ENCODE results near the gene ANKRD23.
A peak's percentile ranks its signal among the peaks of the same experiment; 100 is the strongest.

The ANKRD23 gene

GRCh38 chr2:96876269-96877041, 32.6 kb upstream of the ANKRD23 start:
- Histone ChIP-seq H3K4me1 (ENCODE audit: control insufficient read depth in 2 of 2, insufficient read depth in 1 of 2, low read depth in 1 of 2, low read length in 2 of 2) (peaks cover 39 to 43% of the 10 kb centered on the region in 2 donors), H2BK120ac (ENCODE audit: low read depth, low read length) (peak overlapping the region; percentile 49), H3K9ac (ENCODE audit: low read depth, low read length, poor library complexity) (peak overlapping the region; percentile 16), H2BK12ac (ENCODE audit: low read length) (no peak overlapping the region), H3K27ac (replicated peaks; ENCODE audit: low read length) (peak overlapping the region; percentile 79), H3K14ac (ENCODE audit: low read length) (peak overlapping the region; percentile 65), H3K27me3 (ENCODE audit: control insufficient read depth in 3 of 3, insufficient read depth in 3 of 3, low read depth in 1 of 3, low read length in 3 of 3) (no peaks in the 10 kb centered on the region), H3K18ac (ENCODE audit: low read length) (peak overlapping the region; percentile 88), H2BK15ac (ENCODE audit: low read length) (peak overlapping the region; percentile 47), H2BK5ac (ENCODE audit: low read length) (peak overlapping the region; percentile 67), H4K91ac (ENCODE audit: low read depth, low read length, poor library complexity) (peak overlapping the region; percentile 50), H3K4me3 (ENCODE audit: low read length in 2 of 2) (no peak overlapping the region), H3K9me3 (replicated peaks in 1 of 2; ENCODE audit: control insufficient read depth in 2 of 2, insufficient read depth in 1 of 2, low read depth in 1 of 2, low read length in 2 of 2) (no peaks in the 10 kb centered on the region), H3K36me3 (replicated peaks in 1 of 2; ENCODE audit: control insufficient read depth in 2 of 2, insufficient read depth in 2 of 2, low read length in 2 of 2) (no peaks in the 10 kb centered on the region), H3K23ac (ENCODE audit: low read depth, low read length, poor library complexity) (no peak overlapping the region), H4K8ac (ENCODE audit: low read depth, low read length) (no peak overlapping the region), H3K79me1 (ENCODE audit: low read depth, low read length) (no peaks in the 10 kb centered on the region), H2AK5ac (ENCODE audit: low read depth, low read length) (peak overlapping the region; percentile 36), H2AFZ (ENCODE audit: low read length) (peak overlapping the region; percentile 79), H3K4me2 (ENCODE audit: insufficient read depth, low read length, poor library complexity, severe bottlenecking) (no peak overlapping the region), H3K4ac (ENCODE audit: low read length) (peak overlapping the region; percentile 4)
- DNase-seq (ENCODE audit: low spot score), result no peak
- WGBS, 2 donors (ENCODE audit: extremely low coverage in 2 of 2, insufficient read length in 2 of 2, insufficient replicate concordance in 1 of 2), result no CpG with 5 or more reads among the region's 16 CpGs

GRCh38 chr2:96875498-96876268, 31.9 kb upstream of the ANKRD23 start:
- H2AFZ ChIP-seq (ENCODE audit: low read length), result peak overlapping the region; percentile 79

GRCh38 chr2:96874198-96874831, 30.5 kb upstream of the ANKRD23 start:
- H2AFZ ChIP-seq (ENCODE audit: low read length), result no peak overlapping the region
- WGBS, 2 donors (ENCODE audit: extremely low coverage in 2 of 2, insufficient read length in 2 of 2, insufficient replicate concordance in 1 of 2), result no CpG with 5 or more reads among the region's 18 CpGs
- H3K27ac ChIP-seq (replicated peaks; ENCODE audit: low read length), result no peak overlapping the region
- no peak overlapping the region for H2BK120ac ChIP-seq (ENCODE audit: low read depth, low read length)
- H4K91ac ChIP-seq (ENCODE audit: low read depth, low read length, poor library complexity), result no peak overlapping the region
- H2BK15ac ChIP-seq (ENCODE audit: low read length), result no peak overlapping the region
- H3K9ac ChIP-seq (ENCODE audit: low read depth, low read length, poor library complexity), result no peak overlapping the region
- H2AK5ac ChIP-seq (ENCODE audit: low read depth, low read length), result peak overlapping the region; percentile 2
- no peaks in the 10 kb centered on the region for H3K36me3 ChIP-seq (replicated peaks in 1 of 2; ENCODE audit: control insufficient read depth in 2 of 2, insufficient read depth in 2 of 2, low read length in 2 of 2)
- H3K27me3 ChIP-seq (ENCODE audit: control insufficient read depth in 3 of 3, insufficient read depth in 3 of 3, low read depth in 1 of 3, low read length in 3 of 3), result no peaks in the 10 kb centered on the region
- no peak overlapping the region for H3K14ac ChIP-seq (ENCODE audit: low read length)
- no peak overlapping the region for H3K4ac ChIP-seq (ENCODE audit: low read length)
- peaks cover 4% of the 10 kb centered on the region for H3K79me1 ChIP-seq (ENCODE audit: low read depth, low read length)
- H3K23ac ChIP-seq (ENCODE audit: low read depth, low read length, poor library complexity), result no peak overlapping the region
- DNase-seq (ENCODE audit: low spot score), result no peak
- no peak overlapping the region for H2BK5ac ChIP-seq (ENCODE audit: low read length)
- no peak overlapping the region for H4K8ac ChIP-seq (ENCODE audit: low read depth, low read length)
- H3K9me3 ChIP-seq (replicated peaks in 1 of 2; ENCODE audit: control insufficient read depth in 2 of 2, insufficient read depth in 1 of 2, low read depth in 1 of 2, low read length in 2 of 2), result no peaks in the 10 kb centered on the region
- H2BK12ac ChIP-seq (ENCODE audit: low read length), result no peak overlapping the region
- H3K4me1 ChIP-seq (ENCODE audit: control insufficient read depth in 2 of 2, insufficient read depth in 1 of 2, low read depth in 1 of 2, low read length in 2 of 2), result peaks cover 37 to 43% of the 10 kb centered on the region in 2 donors
- H3K18ac ChIP-seq (ENCODE audit: low read length), result peak overlapping the region; percentile 4
- H3K4me3 ChIP-seq (ENCODE audit: low read length in 2 of 2), result no peak overlapping the region
- no peak overlapping the region for H3K4me2 ChIP-seq (ENCODE audit: insufficient read depth, low read length, poor library complexity, severe bottlenecking)

More at GRCh38 chr2:96875498-96876268, 31.9 kb upstream of the ANKRD23 start:
- H3K27ac ChIP-seq (replicated peaks; ENCODE audit: low read length), result peak overlapping the region; percentile 79
- peak overlapping the region in 1 of 2 donors; percentile 16 for H3K4me3 ChIP-seq (ENCODE audit: low read length in 2 of 2)
- H3K4me1 ChIP-seq (ENCODE audit: control insufficient read depth in 2 of 2, insufficient read depth in 1 of 2, low read depth in 1 of 2, low read length in 2 of 2), result peaks cover 37 to 42% of the 10 kb centered on the region in 2 donors
- H2BK15ac ChIP-seq (ENCODE audit: low read length), result peak overlapping the region; percentile 47
- peak overlapping the region; percentile 27 for H3K4me2 ChIP-seq (ENCODE audit: insufficient read depth, low read length, poor library complexity, severe bottlenecking)
- no peaks in the 10 kb centered on the region for H3K9me3 ChIP-seq (replicated peaks in 1 of 2; ENCODE audit: control insufficient read depth in 2 of 2, insufficient read depth in 1 of 2, low read depth in 1 of 2, low read length in 2 of 2)
- no peaks in the 10 kb centered on the region for H3K36me3 ChIP-seq (replicated peaks in 1 of 2; ENCODE audit: control insufficient read depth in 2 of 2, insufficient read depth in 2 of 2, low read length in 2 of 2)
- H2BK120ac ChIP-seq (ENCODE audit: low read depth, low read length), result peak overlapping the region; percentile 49
- H3K23ac ChIP-seq (ENCODE audit: low read depth, low read length, poor library complexity), result no peak overlapping the region
- no peaks in the 10 kb centered on the region for H3K79me1 ChIP-seq (ENCODE audit: low read depth, low read length)
- H3K27me3 ChIP-seq (ENCODE audit: control insufficient read depth in 3 of 3, insufficient read depth in 3 of 3, low read depth in 1 of 3, low read length in 3 of 3), result no peaks in the 10 kb centered on the region
- peak overlapping the region; percentile 88 for H3K18ac ChIP-seq (ENCODE audit: low read length)
- H2BK5ac ChIP-seq (ENCODE audit: low read length), result peak overlapping the region; percentile 67
- H3K9ac ChIP-seq (ENCODE audit: low read depth, low read length, poor library complexity), result no peak overlapping the region
- H2BK12ac ChIP-seq (ENCODE audit: low read length), result no peak overlapping the region
- peak overlapping the region; percentile 36 for H2AK5ac ChIP-seq (ENCODE audit: low read depth, low read length)
- no peak overlapping the region for H4K91ac ChIP-seq (ENCODE audit: low read depth, low read length, poor library complexity)
- DNase-seq (ENCODE audit: low spot score), result no peak
- H3K14ac ChIP-seq (ENCODE audit: low read length), result peak overlapping the region; percentile 65
- peak overlapping the region; percentile 4 for H3K4ac ChIP-seq (ENCODE audit: low read length)
- H4K8ac ChIP-seq (ENCODE audit: low read depth, low read length), result no peak overlapping the region
- WGBS, 2 donors (ENCODE audit: extremely low coverage in 2 of 2, insufficient read length in 2 of 2, insufficient replicate concordance in 1 of 2), result no CpG with 5 or more reads among the region's 14 CpGs

Data from neuronal stem cell (in vitro differentiated cells).